Activated T-cell treated with anti-CD3 and anti-CD28 coated beads, Interleukin-2, amount 50 U/mL, for 48 hours (primary cell): ENCODE data around the gene SURF2.

Experiments used
- DNase-seq, 2 experiments: peaks; one replicate each; pipeline ENCODE4 v3.0.0-alpha.2; 2020

Gene SURF2

GRCh38 chr9:133339641-133340040, 16.7 kb upstream of the SURF2 start:
- no peak for DNase-seq

- no peak for DNase-seq
These were observed 16.1 kb upstream of the SURF2 start for GRCh38 chr9:133340256-133340655.

- no peak for DNase-seq
These were observed 15.4 kb upstream of the SURF2 start for GRCh38 chr9:133340916-133341315.

GRCh38 chr9:133341369-133342068, 14.8 kb upstream of the SURF2 start:
- DNase-seq, result no peak

- DNase-seq, result no peak
These were observed 14.3 kb upstream of the SURF2 start for GRCh38 chr9:133342069-133342406.

- DNase-seq, result no peak
These were observed 13.8 kb upstream of the SURF2 start for GRCh38 chr9:133342570-133342969.

GRCh38 chr9:133344071-133344470, 12.3 kb upstream of the SURF2 start:
- DNase-seq, result no peak

GRCh38 chr9:133344979-133345378, 11.4 kb upstream of the SURF2 start:
- DNase-seq, result no peak

- DNase-seq, result no peak
These were observed 10.8 kb upstream of the SURF2 start for GRCh38 chr9:133345596-133345995.

- DNase-seq, result no peak
These were observed 10.1 kb upstream of the SURF2 start for GRCh38 chr9:133346021-133346785.

GRCh38 chr9:133347515-133347984, 8.8 kb upstream of the SURF2 start:
- DNase-seq, result no peak

- peak; percentile 95 to 96 for DNase-seq
These were observed 8.2 kb upstream of the SURF2 start, which contains the start of the genes MED22 and RPL7A for GRCh38 chr9:133347985-133348717. TSS of gene MED22 (minus strand) at chr9:133348131. CDS start at chr9:133346662, 1,469 bp downstream. TSS of gene RPL7A (plus strand) at chr9:133348218. CDS start at chr9:133348244, 26 bp downstream.

- DNase-seq, result no peak
These were observed 7.4 kb upstream of the SURF2 start for GRCh38 chr9:133348718-133349573.

GRCh38 chr9:133349965-133350616, 6.3 kb upstream of the SURF2 start:
- DNase-seq, result peak; percentile 51 to 64

GRCh38 chr9:133351526-133351907, 4.8 kb upstream of the SURF2 start:
- no peak for DNase-seq

GRCh38 chr9:133351908-133352634, 4.3 kb upstream of the SURF2 start:
- peak; percentile 68 to 74 for DNase-seq

- DNase-seq, result peak; percentile 55 to 57
These were observed 3.6 kb upstream of the SURF2 start for GRCh38 chr9:133352635-133353340.

- peak in 1 of 2 experiments; percentile 49 for DNase-seq
These were observed 2.8 kb upstream of the SURF2 start for GRCh38 chr9:133353548-133353947.

GRCh38 chr9:133354766-133355165, 1.6 kb upstream of the SURF2 start:
- no peak for DNase-seq

GRCh38 chr9:133355881-133356357, 431 bp upstream of the SURF2 start:
- DNase-seq, result peak; percentile 43 to 45
